CD4-positive, alpha-beta T cell treated with Interleukin-1 beta for 1 hour (primary cell): ENCODE measurements around the gene NR2E3.

Source experiments
- DNase-seq, 2 donors: peaks; one replicate each; pipeline ENCODE4 v3.0.0-alpha.2; 2020 to 2022

The NR2E3 gene

GRCh38 chr15:71810256-71811035 lies at the start of gene NR2E3:
TSS of gene NR2E3 (plus strand) at chr15:71810554. CDS start at chr15:71810744, 190 bp downstream.
- no peak for DNase-seq

GRCh38 chr15:71760852-71761251 lies 49.5 kb upstream of the NR2E3 start:
- DNase-seq, result no peak

- no peak for DNase-seq
Measured at GRCh38 chr15:71761649-71762048, 48.7 kb upstream of the NR2E3 start.

- DNase-seq, result no peak
Measured at GRCh38 chr15:71768184-71768583, 42.2 kb upstream of the NR2E3 start.

GRCh38 chr15:71773206-71773859 lies 37.0 kb upstream of the NR2E3 start:
- no peak for DNase-seq

GRCh38 chr15:71775856-71776255 lies 34.5 kb upstream of the NR2E3 start:
- no peak for DNase-seq

GRCh38 chr15:71776304-71776703 lies 34.0 kb upstream of the NR2E3 start:
- DNase-seq, result no peak

- no peak for DNase-seq
Measured at GRCh38 chr15:71777216-71777943, 33.0 kb upstream of the NR2E3 start.

GRCh38 chr15:71779073-71779797 lies 31.1 kb upstream of the NR2E3 start:
- no peak for DNase-seq

GRCh38 chr15:71780115-71780976 lies 30.0 kb upstream of the NR2E3 start:
- DNase-seq, result peak; percentile 23 to 36

- DNase-seq, result no peak
Measured at GRCh38 chr15:71781179-71781964, 29.0 kb upstream of the NR2E3 start.

GRCh38 chr15:71781965-71782265 lies 28.4 kb upstream of the NR2E3 start:
- no peak for DNase-seq

GRCh38 chr15:71782422-71783165 lies 27.8 kb upstream of the NR2E3 start:
- no peak for DNase-seq

GRCh38 chr15:71784719-71785118 lies 25.6 kb upstream of the NR2E3 start:
- no peak for DNase-seq

GRCh38 chr15:71785996-71786395 lies 24.4 kb upstream of the NR2E3 start:
- DNase-seq, result no peak

GRCh38 chr15:71786673-71787072 lies 23.7 kb upstream of the NR2E3 start:
- DNase-seq, result no peak

- no peak for DNase-seq
Measured at GRCh38 chr15:71788646-71789579, 21.4 kb upstream of the NR2E3 start.

GRCh38 chr15:71789616-71790015 lies 20.7 kb upstream of the NR2E3 start:
- no peak for DNase-seq

- no peak for DNase-seq
Measured at GRCh38 chr15:71790081-71790480, 20.3 kb upstream of the NR2E3 start.

- DNase-seq, result no peak
Measured at GRCh38 chr15:71791975-71792374, 18.4 kb upstream of the NR2E3 start.
